HG03457 (cell line): ENCODE measurements around the gene OSCP1.

Source experiments
- ATAC-seq: cut with Tn5 transposase; IDR thresholded peaks from one replicate; pipeline ENCODE4 v1.9.1; 2021; ENCODE audit warnings: moderate number of reproducible peaks; ENCODE audit not compliant: unreplicated experiment

OSCP1 gene

GRCh38 chr1:36450919-36451305, 661 bp upstream of the OSCP1 start:
- no peak for ATAC-seq

- ATAC-seq: no peak
Observed at GRCh38 chr1:36448530-36449056, 1.7 kb downstream of the OSCP1 start.

GRCh38 chr1:36447450-36447849, 2.8 kb downstream of the OSCP1 start:
- no peak for ATAC-seq

GRCh38 chr1:36446746-36447145, 3.5 kb downstream of the OSCP1 start:
- ATAC-seq: no peak

GRCh38 chr1:36446271-36446670, 4.0 kb downstream of the OSCP1 start:
- no peak for ATAC-seq

- no peak for ATAC-seq
Observed at GRCh38 chr1:36443297-36443696, 7.0 kb downstream of the OSCP1 start.

GRCh38 chr1:36442337-36442736, 7.9 kb downstream of the OSCP1 start:
- ATAC-seq: no peak

GRCh38 chr1:36440646-36441045, 9.6 kb downstream of the OSCP1 start:
- no peak for ATAC-seq

GRCh38 chr1:36440044-36440443, 10.2 kb downstream of the OSCP1 start:
- no peak for ATAC-seq

- ATAC-seq: no peak
Observed at GRCh38 chr1:36438715-36439114, 11.5 kb downstream of the OSCP1 start.

GRCh38 chr1:36436821-36437220, 13.4 kb downstream of the OSCP1 start:
- no peak for ATAC-seq

- ATAC-seq: no peak
Observed at GRCh38 chr1:36433102-36433501, 17.1 kb downstream of the OSCP1 start.

GRCh38 chr1:36432616-36433015, 17.6 kb downstream of the OSCP1 start:
- ATAC-seq: no peak

- no peak for ATAC-seq
Observed at GRCh38 chr1:36425791-36426190, 24.5 kb downstream of the OSCP1 start.

- no peak for ATAC-seq
Observed at GRCh38 chr1:36421649-36422048, 28.6 kb downstream of the OSCP1 start.

GRCh38 chr1:36420836-36421317, 29.4 kb downstream of the OSCP1 start:
- ATAC-seq: no peak

GRCh38 chr1:36420409-36420808, 29.8 kb downstream of the OSCP1 start:
- no peak for ATAC-seq

GRCh38 chr1:36419569-36419968, 30.7 kb downstream of the OSCP1 start:
- no peak for ATAC-seq

GRCh38 chr1:36419140-36419539, 31.1 kb downstream of the OSCP1 start:
- ATAC-seq: no peak

- ATAC-seq: no peak
Observed at GRCh38 chr1:36417931-36418330, 32.3 kb downstream of the OSCP1 start.

GRCh38 chr1:36415661-36416326, 34.5 kb downstream of the OSCP1 start:
- ATAC-seq: no peak

GRCh38 chr1:36414384-36414783, 35.9 kb downstream of the OSCP1 start:
- no peak for ATAC-seq
